Activated T-cell treated with anti-CD3 and anti-CD28 coated beads for 4 hours (primary cell): Measurements from ENCODE around the gene TMEM191C.
"Not testable (repeated sequence)": the region's sequence is repeated elsewhere in the genome, so short reads cannot be mapped to it uniquely, and the experiment has no call there.

ENCODE experiments used
- DNase-seq: peaks from one replicate; pipeline ENCODE4 v3.0.0-alpha.2; 2020

The TMEM191C gene

GRCh38 chr22:21467337-21468193 lies at the start of gene TMEM191C:
TSS of gene TMEM191C (plus strand) at chr22:21467387. CDS start at chr22:21467460, 73 bp downstream.
- not testable (repeated sequence) for DNase-seq

- DNase-seq = not testable (repeated sequence)
Measured at GRCh38 chr22:21417853-21418252, 49.3 kb upstream of the TMEM191C start.

- not testable (repeated sequence) for DNase-seq
Measured at GRCh38 chr22:21418974-21419638, 48.1 kb upstream of the TMEM191C start.

GRCh38 chr22:21420180-21420763 lies 46.9 kb upstream of the TMEM191C start:
- not testable (repeated sequence) for DNase-seq

GRCh38 chr22:21424084-21424709 lies 43.0 kb upstream of the TMEM191C start:
- DNase-seq = not testable (repeated sequence)

GRCh38 chr22:21434378-21435233 lies 32.6 kb upstream of the TMEM191C start:
- not testable (repeated sequence) for DNase-seq

- DNase-seq = not testable (repeated sequence)
Measured at GRCh38 chr22:21435998-21436810, 31.0 kb upstream of the TMEM191C start.

GRCh38 chr22:21438013-21438412 lies 29.2 kb upstream of the TMEM191C start:
- not testable (repeated sequence) for DNase-seq

- not testable (repeated sequence) for DNase-seq
Measured at GRCh38 chr22:21440018-21440636, 27.1 kb upstream of the TMEM191C start.

- not testable (repeated sequence) for DNase-seq
Measured at GRCh38 chr22:21440676-21441075, 26.5 kb upstream of the TMEM191C start.

GRCh38 chr22:21441170-21441569 lies 26.0 kb upstream of the TMEM191C start:
- not testable (repeated sequence) for DNase-seq

GRCh38 chr22:21442123-21442522 lies 25.1 kb upstream of the TMEM191C start:
- DNase-seq = not testable (repeated sequence)

GRCh38 chr22:21442646-21443045 lies 24.5 kb upstream of the TMEM191C start:
- not testable (repeated sequence) for DNase-seq

- DNase-seq = no peak
Measured at GRCh38 chr22:21443057-21443734, 24.0 kb upstream of the TMEM191C start.

GRCh38 chr22:21443735-21444421 lies 23.3 kb upstream of the TMEM191C start:
- no peak for DNase-seq

- DNase-seq = no peak
Measured at GRCh38 chr22:21444701-21445436, 22.3 kb upstream of the TMEM191C start.

- DNase-seq = no peak
Measured at GRCh38 chr22:21445437-21446127, 21.6 kb upstream of the TMEM191C start.
